ENCODE data around the gene FARP2.

- TF ChIP-seq, protein P1, sequence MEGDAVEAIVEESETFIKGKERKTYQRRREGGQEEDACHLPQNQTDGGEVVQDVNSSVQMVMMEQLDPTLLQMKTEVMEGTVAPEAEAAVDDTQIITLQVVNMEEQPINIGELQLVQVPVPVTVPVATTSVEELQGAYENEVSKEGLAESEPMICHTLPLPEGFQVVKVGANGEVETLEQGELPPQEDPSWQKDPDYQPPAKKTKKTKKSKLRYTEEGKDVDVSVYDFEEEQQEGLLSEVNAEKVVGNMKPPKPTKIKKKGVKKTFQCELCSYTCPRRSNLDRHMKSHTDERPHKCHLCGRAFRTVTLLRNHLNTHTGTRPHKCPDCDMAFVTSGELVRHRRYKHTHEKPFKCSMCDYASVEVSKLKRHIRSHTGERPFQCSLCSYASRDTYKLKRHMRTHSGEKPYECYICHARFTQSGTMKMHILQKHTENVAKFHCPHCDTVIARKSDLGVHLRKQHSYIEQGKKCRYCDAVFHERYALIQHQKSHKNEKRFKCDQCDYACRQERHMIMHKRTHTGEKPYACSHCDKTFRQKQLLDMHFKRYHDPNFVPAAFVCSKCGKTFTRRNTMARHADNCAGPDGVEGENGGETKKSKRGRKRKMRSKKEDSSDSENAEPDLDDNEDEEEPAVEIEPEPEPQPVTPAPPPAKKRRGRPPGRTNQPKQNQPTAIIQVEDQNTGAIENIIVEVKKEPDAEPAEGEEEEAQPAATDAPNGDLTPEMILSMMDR (IDR thresholded peaks at IDR 0.05): no peak
- TF ChIP-seq POLR2A (IDR thresholded peaks at IDR 0.05) (no peak), EP300 (IDR thresholded peaks at IDR 0.05) (no peak)
These were observed 184.9 kb downstream of the FARP2 start for GRCh38 chr2:241540771-241541561.
